Cardiac muscle cell (in vitro differentiated cells and primary cell): ENCODE measurements around the gene HOXC13. TPM values are rescaled to one million over a fixed set of nuclear protein-coding genes. Genes with fewer than 3 reads are reported as not detected.

Experiments used
- DNase-seq, 2 donors: peaks; one replicate each; pipeline versions ENCODE4 v3.0.0 to v3.0.0-alpha.2; 2010 to 2017; ENCODE audit warnings: low read depth in 1 of 2, low spot score in 1 of 2
- H3K27ac ChIP-seq: fragments of 200-600 bp; sonication (generic); 2 replicates; pipeline ENCODE4 v1.5.1; 2016
- H3K27me3 ChIP-seq: fragments of 200-600 bp; sonication (generic); 2 replicates; pipeline ENCODE4 v1.6.0; 2016; ENCODE audit warnings: control low read depth
- H3K36me3 ChIP-seq: fragments of 200-600 bp; sonication (generic); 2 replicates; pipeline ENCODE4 v1.5.1; 2016; ENCODE audit warnings: control low read depth
- H3K4me1 ChIP-seq: fragments of 200-600 bp; sonication (generic); 2 replicates; pipeline ENCODE4 v1.8.1; 2017; ENCODE audit warnings: low read depth, mild to moderate bottlenecking, mixed run types
- H3K4me3 ChIP-seq: fragments of 200-600 bp; sonication (generic); 2 replicates; pipeline ENCODE4 v1.5.1; 2016; ENCODE audit warnings: mild to moderate bottlenecking
- H3K9me3 ChIP-seq: fragments of 200-600 bp; sonication (generic); 2 replicates; pipeline ENCODE4 v1.5.1; 2017; ENCODE audit warnings: low read depth, mild to moderate bottlenecking, control low read depth
- polyA plus RNA-seq: library from polyadenylated mRNA; unstranded; fragments of >200 nt; fragmentation: Nextera tagmentation; extraction: Ambion mirVana; gene quantifications from 2 replicates; pipeline ENCODE4 v1.2.1, GENCODE V29; 2016
- total RNA-seq: library from RNA; depleted of rRNA; stranded (reverse); fragments of >200 nt; gene quantifications from 2 replicates; pipeline ENCODE4 v1.2.3, GENCODE V29; 2016
- TF ChIP-seq, protein P1 (sequence below): IDR thresholded peaks from 2 replicates; pipeline ENCODE4 v1.5.1; 2012; ENCODE audit warnings: low read depth, mild to moderate bottlenecking, low read length

The HOXC13 gene
- total and polyA plus RNA-seq, 2 experiments from 2014 or later = not detected

DNA sequence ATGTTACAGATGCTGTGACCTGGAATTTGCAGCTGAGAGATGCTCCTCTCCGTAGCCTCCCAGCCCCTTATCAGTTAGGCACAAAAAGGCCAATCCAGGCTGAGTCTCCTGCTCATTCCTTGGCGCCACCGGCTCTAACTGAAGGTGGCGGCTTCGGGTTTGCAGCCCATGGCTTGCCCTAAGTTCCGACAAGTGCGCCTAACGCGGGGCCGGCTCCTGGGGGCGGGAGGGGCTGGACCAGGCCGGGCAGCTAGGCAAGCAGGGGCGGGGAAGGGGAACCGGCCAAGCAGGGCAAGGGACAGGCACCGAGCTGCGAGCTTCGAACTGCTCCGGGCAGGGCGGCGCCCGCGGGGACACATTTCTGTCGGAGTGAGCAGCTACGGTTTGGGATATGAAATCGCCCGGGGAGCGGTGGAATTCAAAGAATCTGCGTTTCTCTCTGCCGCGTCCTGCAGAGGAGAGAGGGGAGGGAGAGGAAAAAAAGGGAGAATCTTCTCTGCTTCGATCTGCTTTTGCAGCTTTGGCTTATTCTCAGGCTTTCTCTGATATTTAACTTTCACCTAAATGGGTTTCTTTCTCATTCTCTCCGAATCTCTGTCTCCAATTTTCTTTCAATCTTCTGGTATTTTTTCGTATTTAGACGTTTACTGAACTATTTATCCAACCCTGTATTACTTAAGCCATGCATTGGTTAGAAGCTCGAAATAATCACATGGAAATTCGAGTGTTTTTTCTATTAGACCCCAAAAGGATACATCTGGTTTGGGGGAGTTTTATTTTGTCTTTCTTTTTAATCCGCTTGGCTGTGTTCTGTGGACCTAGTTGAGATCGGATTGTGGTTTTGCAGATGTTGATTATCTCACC, 14.5 kb downstream of the HOXC13 start:
- Histone ChIP-seq H3K36me3 (no peaks in the 10 kb centered on the region), H3K4me3 (no peak overlapping the region), H3K9me3 (no peaks in the 10 kb centered on the region), H3K4me1 (no peaks in the 10 kb centered on the region), H3K27ac (no peak overlapping the region), H3K27me3 (peaks cover 100% of the 10 kb centered on the region)
- DNase-seq = no peak
- TF ChIP-seq, protein P1, sequence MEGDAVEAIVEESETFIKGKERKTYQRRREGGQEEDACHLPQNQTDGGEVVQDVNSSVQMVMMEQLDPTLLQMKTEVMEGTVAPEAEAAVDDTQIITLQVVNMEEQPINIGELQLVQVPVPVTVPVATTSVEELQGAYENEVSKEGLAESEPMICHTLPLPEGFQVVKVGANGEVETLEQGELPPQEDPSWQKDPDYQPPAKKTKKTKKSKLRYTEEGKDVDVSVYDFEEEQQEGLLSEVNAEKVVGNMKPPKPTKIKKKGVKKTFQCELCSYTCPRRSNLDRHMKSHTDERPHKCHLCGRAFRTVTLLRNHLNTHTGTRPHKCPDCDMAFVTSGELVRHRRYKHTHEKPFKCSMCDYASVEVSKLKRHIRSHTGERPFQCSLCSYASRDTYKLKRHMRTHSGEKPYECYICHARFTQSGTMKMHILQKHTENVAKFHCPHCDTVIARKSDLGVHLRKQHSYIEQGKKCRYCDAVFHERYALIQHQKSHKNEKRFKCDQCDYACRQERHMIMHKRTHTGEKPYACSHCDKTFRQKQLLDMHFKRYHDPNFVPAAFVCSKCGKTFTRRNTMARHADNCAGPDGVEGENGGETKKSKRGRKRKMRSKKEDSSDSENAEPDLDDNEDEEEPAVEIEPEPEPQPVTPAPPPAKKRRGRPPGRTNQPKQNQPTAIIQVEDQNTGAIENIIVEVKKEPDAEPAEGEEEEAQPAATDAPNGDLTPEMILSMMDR = no peak

GRCh38 chr12:53953831-53954693, 15.4 kb downstream of the HOXC13 start:
- Histone ChIP-seq H3K36me3 (no peaks in the 10 kb centered on the region), H3K4me3 (no peak overlapping the region), H3K27ac (no peak overlapping the region), H3K9me3 (no peaks in the 10 kb centered on the region), H3K4me1 (no peaks in the 10 kb centered on the region), H3K27me3 (peaks cover 100% of the 10 kb centered on the region)
- no peak for DNase-seq
- TF ChIP-seq, protein P1 = no peak

DNA sequence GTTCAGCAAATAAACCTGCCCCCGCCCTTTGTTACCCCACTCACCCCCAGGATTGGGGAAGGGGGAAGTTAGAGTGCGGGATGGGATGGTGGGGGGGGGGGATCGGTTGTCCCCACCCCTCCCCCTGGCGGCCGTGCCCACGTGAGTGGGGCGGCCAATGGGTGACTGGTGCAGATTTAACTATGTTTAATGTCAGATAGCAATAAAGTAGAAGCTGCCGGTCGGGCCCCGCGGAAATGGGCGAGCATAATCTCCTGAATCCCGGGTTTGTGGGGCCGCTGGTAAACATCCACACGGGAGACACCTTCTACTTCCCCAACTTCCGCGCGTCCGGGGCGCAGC, 16.0 kb downstream of the HOXC13 start, which contains the start of gene HOXC12:
TSS of gene HOXC12 (plus strand) at position 210 of the 342 bp plus-strand sequence. CDS start at position 237, 27 bp downstream.
- DNase-seq = no peak
- Histone ChIP-seq H3K4me3 (no peak within 1 kb of the TSS), H3K27me3 (peaks cover 100% of the 10 kb centered on the region), H3K9me3 (no peaks in the 10 kb centered on the region), H3K36me3 (no peaks in the 10 kb centered on the region), H3K4me1 (no peaks in the 10 kb centered on the region), H3K27ac (no peak within 1 kb of the TSS)
- TF ChIP-seq, protein P1 = no peak

- H3K4me1 ChIP-seq = no peaks in the 10 kb centered on the region
- TF ChIP-seq, protein P1 = no peak
- no peaks in the 10 kb centered on the region for H3K36me3 ChIP-seq
- no peak for DNase-seq
- no peaks in the 10 kb centered on the region for H3K9me3 ChIP-seq
- H3K4me3 ChIP-seq = no peak overlapping the region
- H3K27ac ChIP-seq = no peak overlapping the region
- peaks cover 100% of the 10 kb centered on the region for H3K27me3 ChIP-seq
These were observed 16.6 kb downstream of the HOXC13 start for GRCh38 chr12:53955036-53955775.

DNA sequence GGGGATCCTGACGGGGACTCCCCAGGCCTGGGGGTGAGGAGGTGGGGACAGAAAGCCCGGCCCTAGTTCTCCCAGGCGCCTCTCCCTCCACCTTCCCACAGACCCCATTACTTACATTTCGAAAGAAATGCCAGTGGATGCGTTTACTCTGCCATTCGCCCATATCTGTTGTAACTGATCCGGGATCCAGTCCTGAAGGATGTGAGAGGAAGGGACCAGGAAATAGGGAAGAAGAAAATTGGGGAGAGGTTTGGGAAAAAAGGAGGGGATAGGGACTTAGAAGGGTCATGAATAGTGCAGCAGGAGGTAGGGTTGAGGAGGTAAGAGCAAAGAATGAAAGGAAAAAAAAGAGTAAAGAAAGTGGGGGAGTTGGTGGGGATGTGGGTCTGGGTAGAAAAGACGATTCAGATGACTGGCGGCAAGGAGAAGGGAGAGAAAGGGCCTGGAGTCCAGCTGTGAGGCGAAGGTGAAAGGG, 17.2 kb downstream of the HOXC13 start:
- no peaks in the 10 kb centered on the region for H3K4me1 ChIP-seq
- no peaks in the 10 kb centered on the region for H3K9me3 ChIP-seq
- no peaks in the 10 kb centered on the region for H3K36me3 ChIP-seq
- TF ChIP-seq, protein P1 = no peak
- peaks cover 100% of the 10 kb centered on the region for H3K27me3 ChIP-seq
- no peak overlapping the region for H3K27ac ChIP-seq
- no peak overlapping the region for H3K4me3 ChIP-seq
- DNase-seq = no peak
